H54 (cell line): Measurements from ENCODE around the gene RAB15.

ENCODE experiments used
- DNase-seq: peaks from one replicate; pipeline ENCODE4 v3.0.0; 2011; ENCODE audit warnings: low spot score, mixed read lengths; ENCODE audit not compliant: insufficient read length
- FAIRE-seq: peaks from 3 replicates; lab custom pipeline; 2011; peaks lifted over from hg19 to GRCh38; lab: Jason Lieb, UNC
- POLR2A ChIP-seq: IDR thresholded peaks from 2 replicates; pipeline ENCODE4 v1.6.1; 2011; ENCODE audit warnings: low read depth, mild to moderate bottlenecking, low read length

The RAB15 gene

GRCh38 chr14:64971943-64972791, at the start of gene RAB15:
Gene RAB15, minus strand, starts transcription at chr14:64972336. Its CDS starts 260 bp downstream, at chr14:64972076.
- no peak for TF ChIP-seq POLR2A
- DNase-seq (peak; percentile 39), FAIRE-seq (no peak)

- peak; percentile 96 for FAIRE-seq
These were observed 47.9 kb upstream of the RAB15 start for GRCh38 chr14:65019944-65020566.

GRCh38 chr14:65016471-65016870, 44.3 kb upstream of the RAB15 start:
- no peak for TF ChIP-seq POLR2A
- no peak for DNase-seq
- no peak for FAIRE-seq

More at GRCh38 chr14:65019944-65020566, 47.9 kb upstream of the RAB15 start:
- no peak for TF ChIP-seq POLR2A
- DNase-seq, result peak; percentile 33

GRCh38 chr14:65015391-65015790, 43.3 kb upstream of the RAB15 start:
- DNase-seq (no peak), FAIRE-seq (no peak)
- TF ChIP-seq POLR2A, result no peak

DNA sequence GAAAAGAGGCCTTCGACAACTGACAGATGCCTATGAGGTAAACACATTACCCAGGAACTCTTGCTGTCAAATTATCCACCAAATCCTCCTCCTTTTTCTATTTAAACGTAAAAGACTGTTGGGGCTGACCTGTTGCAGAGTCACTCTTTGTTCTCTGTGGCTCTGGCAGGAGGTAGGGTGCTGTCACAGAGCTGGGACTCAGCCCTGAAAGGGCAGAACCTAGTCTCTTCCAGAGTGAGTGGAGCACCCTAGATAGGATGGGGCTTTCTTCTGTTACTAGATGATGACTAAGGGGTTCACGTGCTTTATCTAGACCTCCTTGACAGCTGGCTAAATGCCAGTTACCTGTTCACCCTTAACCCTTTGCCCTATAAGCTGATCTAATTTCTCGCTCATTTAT, 40.2 kb upstream of the RAB15 start:
- DNase-seq (no peak), FAIRE-seq (no peak)

DNA sequence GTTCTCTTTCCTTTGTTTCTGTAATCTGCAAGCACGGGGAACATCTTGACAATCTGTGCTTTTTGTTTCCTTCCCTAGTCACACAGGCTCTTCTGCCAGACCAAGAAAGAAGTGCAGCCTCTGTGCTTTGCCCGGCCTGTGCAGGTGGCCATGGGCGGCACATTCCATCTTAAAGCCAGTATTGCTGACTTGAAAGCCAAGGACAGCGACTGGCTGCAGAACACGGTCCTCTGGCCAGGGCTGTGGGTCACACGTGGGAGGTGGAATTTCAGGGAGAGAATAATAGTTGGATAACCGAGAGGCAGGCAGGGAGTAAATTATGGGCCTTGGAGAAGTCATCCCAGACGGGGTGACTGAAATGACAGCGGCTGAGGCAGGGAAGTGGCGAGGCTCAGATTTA, 39.4 kb upstream of the RAB15 start:
- no peak for TF ChIP-seq POLR2A
- no peak for FAIRE-seq
- DNase-seq, result no peak

More for the DNA sequence above, 40.2 kb upstream of the RAB15 start:
- no peak for TF ChIP-seq POLR2A

GRCh38 chr14:65010211-65010931, 38.2 kb upstream of the RAB15 start:
- TF ChIP-seq POLR2A, result no peak
- FAIRE-seq (no peak), DNase-seq (no peak)

- no peak for TF ChIP-seq POLR2A
- DNase-seq, result no peak
- FAIRE-seq, result no peak
These were observed 35.1 kb upstream of the RAB15 start for GRCh38 chr14:65007202-65007601.

- no peak for DNase-seq
- no peak for TF ChIP-seq POLR2A
- FAIRE-seq, result peak; percentile 78
These were observed 34.2 kb upstream of the RAB15 start for GRCh38 chr14:65006261-65006721.

DNA sequence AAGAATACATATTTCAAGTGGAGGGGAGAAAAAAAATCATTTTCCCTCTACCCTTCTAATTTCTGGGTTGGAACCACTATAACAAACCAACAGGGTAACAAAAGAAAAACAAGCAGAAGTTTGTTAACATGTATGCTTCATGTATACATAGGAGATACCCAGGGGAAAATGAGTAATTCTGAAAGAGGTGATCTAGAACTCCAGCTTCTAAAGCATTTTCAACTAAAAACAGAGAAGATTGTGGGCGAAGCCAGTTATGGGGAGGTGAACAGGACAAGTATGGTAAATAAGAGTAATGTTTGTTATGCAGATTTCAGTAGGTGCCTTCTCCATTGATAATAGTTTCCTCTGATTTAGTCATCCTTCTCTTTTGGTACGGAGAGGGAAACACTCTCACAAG, 31.3 kb upstream of the RAB15 start:
- no peak for TF ChIP-seq POLR2A
- peak; percentile 58 for FAIRE-seq
- no peak for DNase-seq

DNA sequence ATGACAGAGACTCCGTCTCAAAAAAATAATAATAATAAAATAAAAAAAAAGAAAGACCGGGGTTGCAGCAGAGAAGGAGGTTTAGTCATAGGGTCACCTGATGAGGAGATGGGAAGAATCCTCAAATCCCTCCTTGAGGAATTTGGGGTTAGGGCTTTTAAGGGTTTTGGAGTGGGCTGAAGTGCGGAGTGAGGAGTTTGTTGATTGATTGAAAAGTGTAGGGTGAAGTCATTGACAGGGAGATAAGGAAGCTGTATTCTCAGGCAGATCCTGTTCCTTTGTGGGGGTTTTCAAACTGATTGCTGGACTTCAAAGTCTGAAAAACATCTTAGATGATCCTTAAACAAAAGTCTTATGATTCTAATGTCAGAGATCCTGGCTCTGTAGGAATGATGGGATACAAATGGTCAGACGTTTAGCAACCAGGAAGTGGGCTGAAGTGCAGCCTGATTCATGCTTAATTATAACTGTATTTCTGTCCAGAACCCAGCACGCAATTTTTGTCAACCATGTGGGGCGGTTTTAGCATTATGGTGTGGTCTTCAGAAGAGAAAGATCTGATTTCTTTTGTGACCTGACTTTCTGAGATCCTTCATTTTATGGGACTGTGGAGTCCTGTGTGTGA, 30.6 kb upstream of the RAB15 start:
- TF ChIP-seq POLR2A, result no peak
- DNase-seq (no peak), FAIRE-seq (peak; percentile 36)

DNA sequence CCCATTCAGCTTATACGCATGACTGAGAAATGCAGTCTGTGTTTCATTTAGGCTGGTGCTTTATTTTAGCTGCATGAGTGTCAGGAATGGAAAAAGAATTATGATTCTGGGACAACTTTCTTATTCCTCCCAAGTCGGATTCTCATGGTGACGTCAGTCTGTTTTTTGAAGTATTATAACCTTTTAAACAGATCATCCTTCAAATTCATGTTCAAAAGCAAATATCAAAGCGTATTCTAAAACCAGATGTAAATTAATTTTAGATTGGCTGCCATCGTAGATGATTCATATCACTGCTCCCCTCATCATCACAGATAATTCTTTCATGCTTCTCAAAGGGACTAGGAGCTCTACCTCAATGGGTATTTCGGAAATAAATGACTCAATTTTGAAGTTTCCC, 29.6 kb upstream of the RAB15 start:
- FAIRE-seq (peak; percentile 53), DNase-seq (no peak)
- no peak for TF ChIP-seq POLR2A

DNA sequence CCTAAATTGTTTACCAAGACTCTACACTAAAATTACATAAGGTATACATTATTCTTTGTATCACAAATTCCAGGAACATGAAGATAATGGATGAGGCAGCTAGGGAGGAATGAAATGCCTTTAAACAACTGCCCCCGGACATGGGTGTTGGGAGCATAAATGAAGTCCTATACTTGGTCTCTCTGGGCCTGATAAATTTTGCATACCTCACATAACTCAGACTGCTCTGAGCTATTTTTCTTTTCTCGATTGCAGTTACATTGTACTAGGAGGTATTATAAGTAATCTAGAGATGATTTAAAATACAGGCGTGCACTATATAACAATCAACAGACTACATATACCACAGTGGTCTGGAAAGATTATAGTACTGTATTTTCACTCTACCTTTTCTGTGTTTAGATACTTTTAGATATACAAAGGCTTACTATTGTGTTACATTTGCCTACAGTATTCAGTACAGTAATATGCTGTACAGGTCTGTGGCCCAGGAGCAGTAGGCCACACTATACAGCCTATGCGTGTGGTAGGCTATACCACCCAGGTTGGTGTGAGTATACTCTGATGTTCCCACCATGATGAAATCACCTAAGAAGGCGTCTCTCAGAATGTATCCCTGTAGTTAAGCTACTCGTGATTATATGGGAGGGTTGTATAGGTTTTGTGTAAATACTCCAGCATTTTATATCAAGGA, 28.9 kb upstream of the RAB15 start:
- TF ChIP-seq POLR2A, result no peak
- no peak for DNase-seq
- FAIRE-seq, result no peak
